ENCODE data around the gene CSRP2. TPM values are rescaled to one million over a fixed set of nuclear protein-coding genes. Genes with fewer than 3 reads are reported as not detected.

Gene CSRP2
- total RNA-seq, 6 donors from 2014 or later, result 9.9 to 26.3 (median 22.2) TPM

DNA sequence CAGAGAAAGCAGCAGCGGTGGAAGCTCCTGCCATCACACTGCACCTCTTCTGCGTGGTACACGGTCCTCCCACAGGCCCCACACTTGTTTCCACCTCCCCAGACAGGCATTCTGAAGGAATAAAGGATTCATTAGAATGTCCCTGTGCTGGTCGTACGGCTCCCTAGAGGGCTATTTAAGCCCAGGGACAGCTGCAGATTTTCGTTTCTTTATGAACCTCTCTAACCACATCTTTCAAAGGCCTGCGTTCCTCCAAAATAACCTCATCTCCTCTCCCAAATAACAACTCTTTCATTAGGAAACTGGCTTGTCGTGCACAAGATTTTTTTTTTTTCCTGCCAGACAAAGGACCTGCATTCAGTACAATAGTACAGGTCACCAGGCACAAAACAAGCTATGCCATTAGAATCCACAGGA is 12.7 kb downstream of the CSRP2 start:
- Histone ChIP-seq H3K4me1 (no peaks in the 10 kb centered on the region), H3K36me3 (no peaks in the 10 kb centered on the region), H3K27ac (no peak overlapping the region), H3K27me3 (no peaks in the 10 kb centered on the region), H3K4me3 (no peak overlapping the region), H3K9me3 (no peaks in the 10 kb centered on the region)
- 88 to 90% methylated on average over 8 of the region's 8 CpGs for WGBS, 2 donors
- ATAC-seq (ENCODE audit: low FRiP score in 2 of 2), result no peak
- no peak for TF ChIP-seq POLR2AphosphoS5 (IDR thresholded peaks at IDR 0.05)
- TF ChIP-seq, protein P1, sequence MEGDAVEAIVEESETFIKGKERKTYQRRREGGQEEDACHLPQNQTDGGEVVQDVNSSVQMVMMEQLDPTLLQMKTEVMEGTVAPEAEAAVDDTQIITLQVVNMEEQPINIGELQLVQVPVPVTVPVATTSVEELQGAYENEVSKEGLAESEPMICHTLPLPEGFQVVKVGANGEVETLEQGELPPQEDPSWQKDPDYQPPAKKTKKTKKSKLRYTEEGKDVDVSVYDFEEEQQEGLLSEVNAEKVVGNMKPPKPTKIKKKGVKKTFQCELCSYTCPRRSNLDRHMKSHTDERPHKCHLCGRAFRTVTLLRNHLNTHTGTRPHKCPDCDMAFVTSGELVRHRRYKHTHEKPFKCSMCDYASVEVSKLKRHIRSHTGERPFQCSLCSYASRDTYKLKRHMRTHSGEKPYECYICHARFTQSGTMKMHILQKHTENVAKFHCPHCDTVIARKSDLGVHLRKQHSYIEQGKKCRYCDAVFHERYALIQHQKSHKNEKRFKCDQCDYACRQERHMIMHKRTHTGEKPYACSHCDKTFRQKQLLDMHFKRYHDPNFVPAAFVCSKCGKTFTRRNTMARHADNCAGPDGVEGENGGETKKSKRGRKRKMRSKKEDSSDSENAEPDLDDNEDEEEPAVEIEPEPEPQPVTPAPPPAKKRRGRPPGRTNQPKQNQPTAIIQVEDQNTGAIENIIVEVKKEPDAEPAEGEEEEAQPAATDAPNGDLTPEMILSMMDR (IDR thresholded peaks at IDR 0.05), result no peak
- TF ChIP-seq EP300 (IDR thresholded peaks at IDR 0.05), result no peak
- TF ChIP-seq POLR2A (IDR thresholded peaks at IDR 0.05), result no peak
- DNase-seq, result no peak

DNA sequence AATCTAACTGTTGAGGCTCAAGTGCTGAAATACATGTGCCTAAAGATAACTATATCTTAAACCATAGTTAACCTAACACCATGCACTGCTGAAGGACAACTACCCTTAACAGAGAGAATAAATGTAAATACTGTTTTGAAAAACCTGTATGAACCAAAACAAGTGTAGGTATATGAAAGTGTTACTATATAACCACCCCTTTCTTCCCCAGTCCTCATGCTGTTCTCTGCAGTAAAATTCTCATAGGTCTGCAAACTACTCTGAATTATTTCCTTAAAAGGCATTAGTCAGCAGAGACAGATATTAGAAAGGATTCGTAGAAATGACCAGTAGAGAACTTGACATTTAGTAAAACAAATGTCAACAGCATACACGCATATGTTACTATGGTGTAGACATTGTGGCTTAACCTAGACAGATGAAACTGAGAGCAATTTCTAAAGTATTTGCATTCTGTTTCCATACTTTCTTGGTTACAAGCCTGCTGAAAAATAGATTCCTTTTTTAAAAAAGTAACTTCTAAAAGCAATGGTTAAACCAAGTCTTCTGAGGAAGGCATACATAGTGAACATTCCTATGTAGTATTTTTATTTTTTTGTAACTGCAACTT is 13.9 kb downstream of the CSRP2 start:
- H3K27me3 ChIP-seq, result no peaks in the 10 kb centered on the region
- H3K36me3 ChIP-seq, result no peaks in the 10 kb centered on the region
- WGBS, 2 donors, result 69 to 87% methylated on average over 2 of the region's 2 CpGs
- H3K9me3 ChIP-seq, result no peaks in the 10 kb centered on the region
- H3K27ac ChIP-seq, result no peak overlapping the region
- ATAC-seq (ENCODE audit: low FRiP score in 2 of 2), result no peak
- no peaks in the 10 kb centered on the region for H3K4me1 ChIP-seq
- H3K4me3 ChIP-seq, result no peak overlapping the region
- DNase-seq, result no peak
- TF ChIP-seq EP300 (IDR thresholded peaks at IDR 0.05) (no peak), POLR2AphosphoS5 (IDR thresholded peaks at IDR 0.05) (no peak), POLR2A (IDR thresholded peaks at IDR 0.05) (no peak)
- TF ChIP-seq, protein P1 (IDR thresholded peaks at IDR 0.05), result no peak

DNA sequence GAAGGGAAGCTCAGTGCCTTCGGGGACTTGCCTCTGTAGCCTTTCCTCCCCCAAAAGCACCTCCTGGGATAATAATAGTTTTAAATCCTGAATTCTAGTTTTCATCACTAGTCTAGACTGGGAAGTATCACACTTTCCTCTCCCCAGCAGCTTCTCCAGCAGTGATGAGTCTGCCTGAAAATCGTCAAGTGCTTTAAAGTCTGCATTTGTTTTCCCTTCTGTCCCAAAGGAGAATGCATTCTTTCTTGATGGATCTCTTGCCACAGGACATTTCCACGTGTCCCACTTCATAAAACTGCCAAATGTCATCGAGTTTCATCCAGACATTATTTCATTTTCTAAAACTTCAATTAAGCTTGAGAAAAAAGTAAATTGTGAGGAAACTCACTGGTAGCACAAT is 15.0 kb downstream of the CSRP2 start:
- WGBS, 2 donors, result 63 to 77% methylated on average over 4 of the region's 4 CpGs
- H3K27ac ChIP-seq, result peak overlapping the region in 1 of 4 donors; percentile 29

DNA sequence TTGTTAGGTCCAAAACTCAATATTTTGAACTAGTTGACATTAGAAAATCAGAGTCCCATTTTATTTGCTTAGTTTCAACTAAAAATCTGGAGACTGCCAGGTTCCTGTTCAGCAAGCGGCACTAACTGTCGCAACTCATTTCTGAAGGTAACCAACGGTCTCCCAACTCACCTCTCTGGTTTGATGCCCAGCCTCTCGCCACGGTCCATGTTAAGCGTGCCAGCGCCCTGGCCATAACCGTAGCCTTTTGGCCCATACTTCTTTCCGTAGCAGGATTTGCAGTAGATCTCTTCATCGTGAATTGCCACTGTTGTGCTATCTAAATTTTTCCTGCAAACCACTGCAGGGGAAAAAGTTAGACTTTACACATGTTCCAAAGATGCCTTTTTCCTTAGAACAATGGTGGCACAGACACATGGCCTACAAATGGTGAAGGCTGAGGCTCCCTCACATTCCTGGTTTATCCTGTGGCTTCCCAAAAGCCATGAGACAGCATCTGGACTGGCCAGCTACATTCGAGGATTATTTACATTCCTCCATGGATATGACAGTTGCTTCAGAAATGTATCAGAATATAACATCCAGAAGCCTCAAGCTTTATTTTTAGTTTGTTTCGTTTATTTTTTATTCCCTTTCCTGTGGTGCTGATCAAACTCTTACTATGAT is 15.7 kb downstream of the CSRP2 start:
- H3K36me3 ChIP-seq, result no peaks in the 10 kb centered on the region
- no peak overlapping the region for H3K4me3 ChIP-seq
- no peaks in the 10 kb centered on the region for H3K9me3 ChIP-seq
- peak overlapping the region in 1 of 4 donors; percentile 29 for H3K27ac ChIP-seq
- no peak for ATAC-seq (ENCODE audit: low FRiP score in 2 of 2)
- H3K4me1 ChIP-seq, result no peaks in the 10 kb centered on the region
- 88 to 93% methylated on average over 12 of the region's 12 CpGs for WGBS, 2 donors
- no peaks in the 10 kb centered on the region for H3K27me3 ChIP-seq
- TF ChIP-seq EP300 (IDR thresholded peaks at IDR 0.05), result no peak
- TF ChIP-seq, protein P1 (IDR thresholded peaks at IDR 0.05), result no peak
- TF ChIP-seq POLR2A (IDR thresholded peaks at IDR 0.05), result no peak
- no peak for TF ChIP-seq POLR2AphosphoS5 (IDR thresholded peaks at IDR 0.05)
- peak in 1 of 2 donors; percentile 19 for DNase-seq

More for the DNA sequence above, 15.0 kb downstream of the CSRP2 start:
- Histone ChIP-seq H3K36me3 (no peaks in the 10 kb centered on the region), H3K27me3 (no peaks in the 10 kb centered on the region), H3K4me3 (no peak overlapping the region), H3K4me1 (no peaks in the 10 kb centered on the region), H3K9me3 (no peaks in the 10 kb centered on the region)
- no peak for TF ChIP-seq POLR2A (IDR thresholded peaks at IDR 0.05)
- ATAC-seq (ENCODE audit: low FRiP score in 2 of 2) (peak in 1 of 2 donors; percentile 55), DNase-seq (no peak)

DNA sequence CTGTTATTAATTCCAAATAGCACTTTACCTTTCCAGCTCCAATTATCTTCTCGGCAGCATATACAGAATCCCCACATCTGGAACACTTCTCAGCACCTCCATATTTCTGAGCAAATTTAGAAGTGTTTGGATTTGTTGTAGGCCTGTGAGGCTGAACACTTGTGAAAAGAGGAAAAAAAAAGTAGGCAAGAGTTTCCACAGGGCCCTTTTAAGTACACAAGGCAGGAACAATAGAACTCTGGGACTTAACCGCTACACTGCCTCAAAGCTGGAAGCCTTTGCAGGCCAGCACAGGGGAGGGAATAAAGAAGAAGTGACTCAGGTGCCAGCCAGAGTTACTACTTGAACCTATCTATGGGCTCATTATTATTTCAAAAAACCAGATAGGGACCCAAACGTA is 18.6 kb downstream of the CSRP2 start:
- ATAC-seq (ENCODE audit: low FRiP score in 2 of 2) (no peak), DNase-seq (no peak)
- WGBS, 2 donors, result 73 to 88% methylated on average over 3 of the region's 3 CpGs
- H3K4me3 ChIP-seq, result no peak overlapping the region
- peaks cover 0 to 18% (median 4%) of the 10 kb centered on the region in 4 donors for H3K36me3 ChIP-seq
- no peaks in the 10 kb centered on the region for H3K4me1 ChIP-seq
- H3K9me3 ChIP-seq, result peaks cover 0 to 4% (median 0%) of the 10 kb centered on the region in 4 donors
- no peaks in the 10 kb centered on the region for H3K27me3 ChIP-seq
- TF ChIP-seq, protein P1 (IDR thresholded peaks at IDR 0.05), result no peak
- no peak for TF ChIP-seq POLR2AphosphoS5 (IDR thresholded peaks at IDR 0.05)
- TF ChIP-seq EP300 (IDR thresholded peaks at IDR 0.05), result no peak
- no peak for TF ChIP-seq POLR2A (IDR thresholded peaks at IDR 0.05)
- H3K27ac ChIP-seq, result no peak overlapping the region

Measured in upper lobe of left lung (tissue), 6 donors.